Right ventricle myocardium inferior (tissue), 1 donor: ENCODE results near the gene JAM2. TPM values are rescaled to one million over a fixed set of nuclear protein-coding genes. Genes with fewer than 3 reads are reported as not detected.

Experiments used
- ATAC-seq: fragments of 200-7000 bp; cut with Tn5 transposase; one replicate; pipeline ENCODE4 v1.9.1; 2020; ENCODE audit warnings: mild to moderate bottlenecking, moderate library complexity
- DNase-seq: peaks from one replicate; pipeline ENCODE4 v3.0.0; 2021; ENCODE audit errors: missing footprints
- intact Hi-C: fragments of 100-400 bp; cut with DNase I; formaldehyde crosslinking; loops from one replicate; pipeline ENCODE4 v1.11.0; 2022
- total RNA-seq: library from RNA; stranded (reverse); fragmentation: NEBNext Ultra II Directional; extraction: Animal tissue kit (Norgen Biotek cat#: 25700); gene quantifications from one replicate; pipeline ENCODE4 v1.2.1, GENCODE V29; 2021
- donor health status: DM: no; HTN: yes; CAD: no; lungs with severe emphysema.

The JAM2 gene
- total RNA-seq, 1 donor from 2014 or later, result 38.2 TPM

DNA sequence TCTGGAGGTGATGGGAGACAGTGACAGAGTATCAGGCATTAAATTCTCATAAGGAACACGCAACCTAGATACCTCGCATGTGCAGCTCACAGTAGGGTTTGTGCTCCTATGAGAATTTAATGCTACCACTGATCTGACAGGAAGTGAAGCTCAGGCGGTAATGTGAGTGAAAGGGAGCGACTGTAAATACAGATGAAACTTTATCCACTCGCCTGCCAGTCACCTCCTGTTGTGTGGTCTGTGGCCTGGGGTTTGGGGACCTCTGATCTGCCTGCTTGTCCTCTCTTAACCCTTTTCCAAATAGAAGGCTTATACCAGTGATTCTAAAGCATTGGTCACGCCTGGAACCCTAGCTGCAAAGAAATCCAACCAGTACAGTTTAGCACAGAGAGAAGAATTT is 111.0 kb downstream of the JAM2 start:
- no peak for ATAC-seq
- intact Hi-C loops, result no loop called here
- DNase-seq, result no peak

DNA sequence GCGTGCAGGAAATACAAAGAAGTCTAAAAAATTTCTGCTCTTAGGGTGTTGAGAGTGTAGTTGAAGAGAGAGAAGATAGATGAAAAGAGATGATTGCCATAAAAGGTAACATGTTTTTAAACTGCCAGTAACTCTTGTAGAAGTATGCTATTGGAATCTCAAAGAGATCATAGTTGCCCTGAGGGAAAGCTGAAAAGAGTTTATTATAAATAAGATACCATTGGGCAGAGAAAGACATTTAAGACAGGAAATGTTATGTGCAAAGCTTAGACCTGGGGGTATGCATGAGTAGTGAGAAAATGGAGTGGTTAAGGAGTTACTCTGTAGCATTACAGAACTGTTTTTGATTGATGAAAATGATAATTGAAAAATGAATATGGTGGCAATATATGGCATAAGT is 113.4 kb downstream of the JAM2 start:
- intact Hi-C loops, result no loop called here
- no peak for DNase-seq
- no peak for ATAC-seq

DNA sequence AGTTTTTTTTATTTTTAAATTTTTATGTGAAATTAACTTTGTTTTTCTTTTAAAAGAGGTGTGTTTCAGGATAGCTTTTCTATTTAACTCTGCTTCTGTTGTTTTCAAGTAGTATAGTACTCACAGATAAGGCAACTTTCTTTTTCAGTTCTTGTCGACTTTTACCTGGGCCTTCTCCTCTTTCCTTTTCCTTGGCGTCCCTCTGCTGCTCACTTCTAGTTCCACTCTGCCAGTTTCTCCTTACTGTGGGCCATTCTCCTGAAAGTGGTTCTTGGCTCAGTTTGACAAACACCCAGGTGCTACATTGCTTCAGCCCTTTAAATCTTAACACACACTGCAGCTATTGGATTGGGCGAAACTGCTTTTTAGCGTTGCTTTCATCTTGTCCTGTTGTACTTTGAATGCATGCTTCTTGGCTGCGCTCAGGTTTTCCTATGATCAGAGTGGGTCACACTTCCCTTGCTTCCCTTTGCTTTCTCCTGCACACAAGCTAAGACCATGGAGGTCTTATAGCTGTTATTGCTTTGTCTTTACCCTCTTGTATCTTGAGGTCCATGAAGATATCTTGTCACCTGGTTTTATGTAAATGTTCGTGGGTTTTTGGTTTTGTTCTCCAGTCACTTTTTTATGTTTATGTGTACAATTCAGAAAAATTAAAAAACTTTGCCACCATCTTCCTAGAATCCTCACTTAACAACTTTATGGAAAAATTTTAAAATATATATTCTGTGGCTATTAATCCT is 117.3 kb downstream of the JAM2 start:
- intact Hi-C loops, result loop anchor here (5.0 kb wide), 1 partner anchor 149 kb away; the partner anchor contains the start of gene MRPL39
- ATAC-seq, result no peak
- DNase-seq, result no peak

DNA sequence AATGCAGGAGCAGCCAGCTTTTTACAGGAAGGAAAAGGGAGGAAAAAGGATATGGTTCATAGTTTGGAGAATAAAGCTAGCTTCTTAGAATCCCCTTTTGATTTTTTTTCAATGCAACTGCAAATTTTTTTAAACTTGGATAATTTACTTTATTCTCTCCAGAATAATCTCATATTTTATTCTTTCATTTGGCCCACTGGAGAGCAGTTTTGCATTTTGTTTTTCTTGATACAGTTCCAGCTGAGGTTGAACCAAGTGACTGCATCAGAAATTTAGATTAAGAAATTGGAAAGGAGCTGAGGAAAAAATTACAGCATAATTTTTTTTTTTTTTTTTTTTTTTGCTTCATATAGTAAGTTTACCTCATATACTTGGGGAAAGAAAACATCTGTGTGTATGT is 118.5 kb downstream of the JAM2 start:
- intact Hi-C loops, result loop anchor here (5.0 kb wide), 1 partner anchor 150 kb away; the partner anchor contains the start of gene MRPL39
- DNase-seq (no peak), ATAC-seq (no peak)

DNA sequence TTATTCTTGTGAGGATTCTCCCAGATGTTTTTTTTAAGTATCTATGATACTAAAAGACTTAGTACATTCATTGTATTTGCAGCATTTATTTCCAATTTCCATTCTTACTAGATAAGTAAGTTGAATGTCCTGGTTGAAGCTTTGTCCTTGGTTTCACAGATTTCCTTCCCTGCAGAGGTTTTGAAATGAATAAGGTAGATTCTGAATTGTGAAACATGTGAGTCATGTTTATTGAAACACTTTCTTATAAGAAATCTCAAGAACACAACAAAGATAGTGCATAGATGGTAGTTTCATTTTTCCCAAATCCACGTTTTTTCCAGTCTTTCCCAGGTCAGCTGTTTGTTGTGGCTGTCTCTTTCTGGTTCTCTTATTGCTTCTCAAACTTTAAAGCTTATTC is 120.5 kb downstream of the JAM2 start:
- ATAC-seq (no peak), DNase-seq (no peak)
- intact Hi-C loops, result loop anchor here (5.0 kb wide), 1 partner anchor 152 kb away; the partner anchor contains the start of gene MRPL39

DNA sequence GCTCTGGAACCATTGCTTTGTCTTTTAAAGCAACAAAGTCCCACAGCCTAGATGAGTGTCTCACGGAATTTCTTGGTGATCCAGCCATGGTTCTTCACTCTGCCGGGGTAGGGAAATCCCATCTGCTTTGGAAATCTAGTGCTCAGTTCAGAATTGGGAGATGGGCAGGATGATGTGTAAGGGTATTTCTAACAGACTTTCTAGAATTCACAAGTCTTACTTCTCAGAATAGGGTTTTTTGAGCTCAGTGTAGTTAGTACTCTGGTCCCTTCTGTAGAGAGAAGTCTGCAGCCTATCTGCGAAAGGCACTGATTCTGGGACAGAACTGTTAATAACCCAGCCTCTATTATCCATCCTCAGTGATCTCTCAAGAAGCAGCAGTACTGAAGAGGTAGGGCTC is 121.0 kb downstream of the JAM2 start:
- intact Hi-C loops, result no loop called here
- ATAC-seq, result no peak
- no peak for DNase-seq

DNA sequence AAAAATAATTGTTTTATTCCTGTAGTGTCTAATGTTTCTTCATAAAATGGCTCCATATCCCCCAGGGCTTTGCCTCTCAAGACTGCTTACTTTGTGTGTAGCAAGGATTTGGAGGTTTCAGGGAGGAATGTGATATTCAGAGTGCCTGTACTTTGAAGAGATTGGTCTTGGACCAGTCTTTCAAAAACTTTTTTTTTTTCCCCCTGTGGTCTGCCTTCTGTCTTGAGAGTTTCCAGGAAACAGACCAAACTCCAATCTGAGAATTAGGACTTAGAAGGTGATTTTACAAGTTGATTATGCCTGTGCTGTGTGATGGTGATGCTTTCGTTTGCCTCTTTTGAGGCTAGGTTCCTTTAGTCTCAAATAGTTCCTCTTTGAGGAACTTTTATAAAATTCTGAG is 121.6 kb downstream of the JAM2 start:
- ATAC-seq, result no peak
- DNase-seq, result no peak

DNA sequence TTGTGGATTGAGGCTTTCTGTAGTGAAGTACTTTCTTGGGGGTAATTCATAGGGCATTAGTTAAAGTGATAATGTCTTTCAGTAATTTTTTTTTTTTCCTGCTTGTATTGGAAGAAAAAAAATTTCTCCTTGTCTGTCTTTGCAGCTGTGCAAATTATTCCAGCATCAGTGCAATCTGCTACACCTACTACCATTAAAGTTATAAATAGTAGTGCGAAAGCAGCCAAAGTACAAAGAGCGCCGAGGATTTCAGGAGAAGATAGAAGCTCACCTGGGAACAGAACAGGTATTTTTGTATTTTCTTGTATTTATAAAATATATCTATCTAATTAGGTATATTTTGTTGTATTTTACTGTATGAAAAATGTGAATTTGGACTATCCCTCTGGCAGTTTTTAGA is 125.0 kb downstream of the JAM2 start:
- ATAC-seq (no peak), DNase-seq (no peak)
- intact Hi-C loops, result no loop called here

More for the DNA sequence above, 121.6 kb downstream of the JAM2 start:
- intact Hi-C loops, result no loop called here

Other genes starting within 250 kb of the JAM2 start
- gene MRPL39, start 31.8 kb upstream of the JAM2 start, total RNA-seq, result 59.4 TPM
- 969 TPM for gene ATP5PF, start 95.6 kb downstream of the JAM2 start, total RNA-seq
- 18.3 TPM for gene GABPA, start 95.7 kb downstream of the JAM2 start, total RNA-seq